Measurements from ENCODE around the gene TBC1D22A. TPM values are rescaled to one million over a fixed set of nuclear protein-coding genes. Genes with fewer than 3 reads are reported as not detected.
A peak's percentile ranks its signal among the peaks of the same experiment; 100 is the strongest.
"Not testable (repeated sequence)": the region's sequence is repeated elsewhere in the genome, so short reads cannot be mapped to it uniquely, and the experiment has no call there.

Gene TBC1D22A
- total RNA-seq, 1 donor from 2014 or later, result 41.0 TPM

- no peaks in the 10 kb centered on the region for H3K36me3 Mint-ChIP-seq (ENCODE audit: low read depth)
- H3K4me3 Mint-ChIP-seq, result peak overlapping the region; percentile 37
- no peaks in the 10 kb centered on the region for H3K27me3 Mint-ChIP-seq
- H3K9me3 Mint-ChIP-seq, result no peaks in the 10 kb centered on the region
- no peak for DNase-seq
- peaks cover 3% of the 10 kb centered on the region for H3K4me1 Mint-ChIP-seq
- peak overlapping the region; percentile 62 for H3K27ac Mint-ChIP-seq
- intact Hi-C loops (cut with micrococcal nuclease), result no loop called here
These were observed 367.6 kb downstream of the TBC1D22A start for GRCh38 chr22:47129902-47130635.

- no peaks in the 10 kb centered on the region for H3K9me3 Mint-ChIP-seq
- peaks cover 3% of the 10 kb centered on the region for H3K4me1 Mint-ChIP-seq
- no peak overlapping the region for H3K27ac Mint-ChIP-seq
- H3K4me3 Mint-ChIP-seq, result no peak overlapping the region
- intact Hi-C loops (cut with micrococcal nuclease), result no loop called here
- no peak for DNase-seq
- H3K36me3 Mint-ChIP-seq (ENCODE audit: low read depth), result no peaks in the 10 kb centered on the region
- no peaks in the 10 kb centered on the region for H3K27me3 Mint-ChIP-seq
These were observed 368.6 kb downstream of the TBC1D22A start for GRCh38 chr22:47130883-47131631.

GRCh38 chr22:47131632-47132427, 369.4 kb downstream of the TBC1D22A start:
- Mint-ChIP-seq H3K27me3 (no peaks in the 10 kb centered on the region), H3K9me3 (no peaks in the 10 kb centered on the region), H3K27ac (no peak overlapping the region), H3K4me1 (peaks cover 3% of the 10 kb centered on the region), H3K4me3 (no peak overlapping the region), H3K36me3 (ENCODE audit: low read depth) (no peaks in the 10 kb centered on the region)
- intact Hi-C loops (cut with micrococcal nuclease), result no loop called here
- DNase-seq, result no peak

- no peak overlapping the region for H3K4me3 Mint-ChIP-seq
- peaks cover 3% of the 10 kb centered on the region for H3K4me1 Mint-ChIP-seq
- intact Hi-C loops (cut with micrococcal nuclease), result no loop called here
- no peaks in the 10 kb centered on the region for H3K9me3 Mint-ChIP-seq
- no peak for DNase-seq
- H3K36me3 Mint-ChIP-seq (ENCODE audit: low read depth), result no peaks in the 10 kb centered on the region
- H3K27ac Mint-ChIP-seq, result no peak overlapping the region
- H3K27me3 Mint-ChIP-seq, result no peaks in the 10 kb centered on the region
These were observed 370.0 kb downstream of the TBC1D22A start for GRCh38 chr22:47132428-47132825.

GRCh38 chr22:47133061-47133969, 370.9 kb downstream of the TBC1D22A start:
- H3K9me3 Mint-ChIP-seq, result no peaks in the 10 kb centered on the region
- no peak for DNase-seq
- intact Hi-C loops (cut with micrococcal nuclease), result no loop called here
- H3K27ac Mint-ChIP-seq, result no peak overlapping the region
- H3K27me3 Mint-ChIP-seq, result no peaks in the 10 kb centered on the region
- H3K4me3 Mint-ChIP-seq, result no peak overlapping the region
- H3K4me1 Mint-ChIP-seq, result peaks cover 3% of the 10 kb centered on the region
- no peaks in the 10 kb centered on the region for H3K36me3 Mint-ChIP-seq (ENCODE audit: low read depth)

- H3K27ac Mint-ChIP-seq, result no peak overlapping the region
- intact Hi-C loops (cut with micrococcal nuclease), result no loop called here
These were observed 371.8 kb downstream of the TBC1D22A start for GRCh38 chr22:47134222-47134621.

GRCh38 chr22:47135338-47135737, 372.9 kb downstream of the TBC1D22A start:
- Mint-ChIP-seq H3K36me3 (ENCODE audit: low read depth) (no peaks in the 10 kb centered on the region), H3K4me1 (no peaks in the 10 kb centered on the region), H3K27ac (no peak overlapping the region), H3K27me3 (no peaks in the 10 kb centered on the region), H3K9me3 (no peaks in the 10 kb centered on the region), H3K4me3 (no peak overlapping the region)
- DNase-seq, result no peak
- intact Hi-C loops (cut with micrococcal nuclease), result no loop called here

More at GRCh38 chr22:47134222-47134621, 371.8 kb downstream of the TBC1D22A start:
- DNase-seq, result no peak
- H3K4me3 Mint-ChIP-seq, result no peak overlapping the region
- peaks cover 3% of the 10 kb centered on the region for H3K4me1 Mint-ChIP-seq
- no peaks in the 10 kb centered on the region for H3K9me3 Mint-ChIP-seq
- no peaks in the 10 kb centered on the region for H3K36me3 Mint-ChIP-seq (ENCODE audit: low read depth)
- no peaks in the 10 kb centered on the region for H3K27me3 Mint-ChIP-seq

GRCh38 chr22:47136050-47136449, 373.6 kb downstream of the TBC1D22A start:
- no peak for DNase-seq
- no peaks in the 10 kb centered on the region for H3K9me3 Mint-ChIP-seq
- H3K4me3 Mint-ChIP-seq, result no peak overlapping the region
- intact Hi-C loops (cut with micrococcal nuclease), result no loop called here
- H3K27me3 Mint-ChIP-seq, result no peaks in the 10 kb centered on the region
- H3K4me1 Mint-ChIP-seq, result no peaks in the 10 kb centered on the region
- H3K27ac Mint-ChIP-seq, result no peak overlapping the region
- no peaks in the 10 kb centered on the region for H3K36me3 Mint-ChIP-seq (ENCODE audit: low read depth)

GRCh38 chr22:47136671-47137070, 374.2 kb downstream of the TBC1D22A start:
- no peaks in the 10 kb centered on the region for H3K36me3 Mint-ChIP-seq (ENCODE audit: low read depth)
- H3K4me1 Mint-ChIP-seq, result no peaks in the 10 kb centered on the region
- no peak overlapping the region for H3K27ac Mint-ChIP-seq
- no peaks in the 10 kb centered on the region for H3K27me3 Mint-ChIP-seq
- H3K9me3 Mint-ChIP-seq, result no peaks in the 10 kb centered on the region
- no peak for DNase-seq
- intact Hi-C loops (cut with micrococcal nuclease), result no loop called here
- H3K4me3 Mint-ChIP-seq, result no peak overlapping the region

GRCh38 chr22:47139013-47139789, 376.8 kb downstream of the TBC1D22A start:
- no peak for DNase-seq
- no peak overlapping the region for H3K4me3 Mint-ChIP-seq
- no peaks in the 10 kb centered on the region for H3K9me3 Mint-ChIP-seq
- H3K27me3 Mint-ChIP-seq, result no peaks in the 10 kb centered on the region
- H3K36me3 Mint-ChIP-seq (ENCODE audit: low read depth), result peaks cover 2% of the 10 kb centered on the region
- intact Hi-C loops (cut with micrococcal nuclease), result no loop called here
- H3K4me1 Mint-ChIP-seq, result no peaks in the 10 kb centered on the region
- H3K27ac Mint-ChIP-seq, result no peak overlapping the region

GRCh38 chr22:47139790-47140119, 377.3 kb downstream of the TBC1D22A start:
- intact Hi-C loops (cut with micrococcal nuclease), result no loop called here
- Mint-ChIP-seq H3K36me3 (ENCODE audit: low read depth) (peaks cover 2% of the 10 kb centered on the region), H3K27me3 (no peaks in the 10 kb centered on the region), H3K4me1 (no peaks in the 10 kb centered on the region), H3K4me3 (no peak overlapping the region), H3K27ac (no peak overlapping the region), H3K9me3 (no peaks in the 10 kb centered on the region)
- no peak for DNase-seq

GRCh38 chr22:47140975-47141374, 378.5 kb downstream of the TBC1D22A start:
- H3K4me3 Mint-ChIP-seq; DNase-seq; intact Hi-C loops (cut with micrococcal nuclease); H3K9me3 Mint-ChIP-seq; H3K27me3 Mint-ChIP-seq; H3K27ac Mint-ChIP-seq; H3K4me1 Mint-ChIP-seq; H3K36me3 Mint-ChIP-seq (ENCODE audit: low read depth): not testable (repeated sequence)

Measured in activated CD4-positive, alpha-beta T cell treated with anti-CD3 and anti-CD28 coated beads, Interleukin-2, amount 10 ng/mL, durations not matched to agents 24 days and 14 days (primary cell).